Non-pigmented ciliary epithelial cell (primary cell): Measurements from ENCODE around the gene MINDY3.

Source experiments
- DNase-seq: peaks from one replicate; pipeline ENCODE4 v3.0.0-alpha.2; 2010; ENCODE audit warnings: low read depth

MINDY3 gene

DNA sequence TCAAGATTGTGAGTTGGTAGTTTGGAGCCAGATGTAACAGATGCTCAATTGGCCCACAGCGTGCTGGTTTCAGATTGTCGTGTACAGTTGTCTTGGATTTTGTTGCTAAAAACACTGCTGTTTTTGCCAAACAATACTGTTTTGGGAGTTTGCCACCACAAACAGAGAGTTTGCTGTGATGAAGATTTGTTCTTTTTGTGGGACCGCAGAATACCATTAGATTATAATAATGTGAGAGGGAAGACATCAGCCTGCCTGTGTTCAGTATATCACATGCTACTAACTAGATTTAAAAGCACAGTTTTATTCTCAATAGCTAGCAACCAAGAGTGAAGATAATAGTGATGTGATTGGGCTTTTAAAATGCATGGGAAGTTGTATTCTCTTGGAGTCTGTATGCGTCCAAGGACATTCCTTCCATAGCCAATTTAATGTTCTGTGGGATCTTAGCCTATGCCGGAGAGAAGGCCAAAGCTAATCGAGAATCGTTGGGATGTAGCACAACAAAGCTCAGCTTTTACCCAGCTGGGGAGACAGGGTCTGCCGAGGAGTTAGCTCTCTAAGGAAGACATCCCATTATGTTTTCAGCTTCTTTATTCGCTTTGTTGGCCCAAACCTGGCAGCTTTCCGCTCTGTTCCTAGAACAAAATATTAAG lies 121.9 kb downstream of the MINDY3 start:
- DNase-seq: no peak

DNA sequence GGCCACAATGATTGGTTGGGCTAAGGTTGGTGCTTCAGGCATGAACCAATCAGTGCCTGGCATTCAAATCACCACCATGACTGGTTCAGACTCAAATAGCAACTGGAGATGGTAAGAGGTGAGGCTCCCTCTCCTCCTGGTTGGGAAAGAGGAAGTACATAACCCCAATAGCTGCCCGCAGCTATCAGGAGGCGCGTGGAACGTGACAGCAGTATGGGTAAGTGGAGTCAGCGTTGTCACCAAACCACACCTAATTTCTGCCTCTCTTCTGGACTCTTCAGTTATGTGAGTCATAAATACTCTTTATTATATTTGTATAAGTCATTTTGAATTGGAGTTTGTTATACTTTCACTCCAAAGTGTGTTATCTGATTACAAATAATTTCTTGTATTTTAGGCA lies 122.7 kb downstream of the MINDY3 start:
- no peak for DNase-seq

DNA sequence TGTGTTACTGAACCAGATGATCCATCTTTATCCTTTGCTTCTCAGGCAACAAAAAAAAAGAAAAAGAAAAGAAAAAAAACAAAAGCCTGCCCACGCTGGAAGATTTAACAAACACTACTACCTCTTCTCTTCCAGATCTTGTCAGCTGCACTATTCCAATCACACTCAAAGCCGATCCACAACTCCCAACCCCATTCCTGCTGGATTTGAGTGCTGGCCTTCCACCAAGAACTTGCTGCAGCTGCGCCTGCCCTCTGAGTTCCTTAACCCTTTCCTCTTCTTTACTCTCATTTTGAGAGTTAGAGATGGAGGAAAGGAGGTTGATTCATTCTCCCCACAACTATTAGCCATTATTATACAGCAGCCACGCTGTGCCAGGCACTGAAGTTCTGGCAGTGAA lies 124.5 kb downstream of the MINDY3 start:
- no peak for DNase-seq

DNA sequence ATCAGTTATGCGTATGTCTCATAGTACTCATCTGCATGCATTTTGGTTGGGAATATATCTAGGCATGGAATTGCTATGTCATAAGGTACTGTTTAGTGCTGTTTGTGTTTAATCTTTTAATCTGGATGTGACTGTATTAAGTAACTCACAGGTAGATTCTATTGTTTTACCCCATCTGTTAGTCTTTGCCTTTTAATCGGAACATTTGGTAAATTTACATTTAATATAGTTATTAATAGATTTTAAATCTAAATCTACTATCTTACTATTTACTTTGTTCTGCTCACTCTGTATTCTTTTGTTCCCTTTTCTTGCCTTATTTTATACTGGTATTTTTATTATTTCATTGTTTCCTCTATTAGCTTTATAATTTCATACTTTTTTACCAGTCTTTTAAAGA lies 130.0 kb downstream of the MINDY3 start:
- DNase-seq: no peak

DNA sequence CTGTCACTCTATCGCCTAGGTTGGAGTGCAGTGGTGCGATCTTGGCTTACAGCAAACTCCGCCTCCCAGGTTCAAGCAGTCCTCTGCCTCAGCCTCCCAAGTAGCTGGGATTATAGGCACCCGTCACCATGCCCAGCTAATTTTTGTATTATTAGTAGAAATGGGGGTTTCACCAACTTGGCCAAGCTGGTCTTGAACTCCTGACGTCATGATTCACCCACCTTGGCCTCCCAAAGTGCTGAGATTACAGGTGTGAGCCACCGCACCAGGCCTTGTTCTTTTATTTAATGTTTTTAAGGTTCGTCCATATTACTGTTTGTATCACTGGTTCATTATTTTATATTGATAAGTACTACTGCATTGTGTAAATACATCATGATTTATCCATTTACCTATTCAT lies 130.4 kb downstream of the MINDY3 start:
- no peak for DNase-seq
